Measurements from ENCODE around the gene NACAD. TPM values are rescaled to one million over a fixed set of nuclear protein-coding genes. Genes with fewer than 3 reads are reported as not detected.

Gene NACAD
- total RNA-seq, 6 donors from 2014 or later: 1.0 to 4.3 (median 2.3) TPM

- no peak overlapping the region for H3K27ac ChIP-seq
- H3K4me1 ChIP-seq: peaks cover 0 to 7% (median 0%) of the 10 kb centered on the region in 4 donors
- 100% methylated on average over 1 of the region's 1 CpG for WGBS, 2 donors
- H3K36me3 ChIP-seq: peaks cover 0 to 35% (median 0%) of the 10 kb centered on the region in 4 donors
- TF ChIP-seq POLR2AphosphoS5 (IDR thresholded peaks at IDR 0.05): no peak
- TF ChIP-seq EP300 (IDR thresholded peaks at IDR 0.05): no peak
- TF ChIP-seq POLR2A (IDR thresholded peaks at IDR 0.05): no peak
- TF ChIP-seq CTCF (IDR thresholded peaks at IDR 0.05): no peak
- no peak for DNase-seq
- ATAC-seq (ENCODE audit: low FRiP score in 2 of 2): no peak
- H3K27me3 ChIP-seq: no peaks in the 10 kb centered on the region
- H3K9me3 ChIP-seq: no peaks in the 10 kb centered on the region
- no peak overlapping the region for H3K4me3 ChIP-seq
These were observed 40.0 kb downstream of the NACAD start for GRCh38 chr7:45048748-45049147.

- H3K4me3 ChIP-seq: no peak overlapping the region
- no peaks in the 10 kb centered on the region for H3K9me3 ChIP-seq
- H3K27me3 ChIP-seq: no peaks in the 10 kb centered on the region
- WGBS, 2 donors: 85 to 89% methylated on average over 5 of the region's 5 CpGs
- H3K27ac ChIP-seq: no peak overlapping the region
- no peak for DNase-seq
- TF ChIP-seq POLR2AphosphoS5 (IDR thresholded peaks at IDR 0.05) (no peak), EP300 (IDR thresholded peaks at IDR 0.05) (no peak), POLR2A (IDR thresholded peaks at IDR 0.05) (no peak), CTCF (IDR thresholded peaks at IDR 0.05) (no peak)
- H3K4me1 ChIP-seq: no peaks in the 10 kb centered on the region
- no peak for ATAC-seq (ENCODE audit: low FRiP score in 2 of 2)
- H3K36me3 ChIP-seq: peaks cover 0 to 74% (median 14%) of the 10 kb centered on the region in 4 donors
These were observed 44.4 kb downstream of the NACAD start for GRCh38 chr7:45044338-45044737.

- peaks cover 4 to 55% (median 23%) of the 10 kb centered on the region in 4 donors for H3K36me3 ChIP-seq
These were observed 49.7 kb downstream of the NACAD start for GRCh38 chr7:45039106-45039505.

GRCh38 chr7:45037876-45038275 is 50.9 kb downstream of the NACAD start:
- DNase-seq (peak in 1 of 2 donors; percentile 45), ATAC-seq (ENCODE audit: low FRiP score in 2 of 2) (no peak)
- Histone ChIP-seq H3K4me3 (no peak overlapping the region), H3K9me3 (no peaks in the 10 kb centered on the region), H3K36me3 (peaks cover under 1 to 44% (median 23%) of the 10 kb centered on the region in 4 donors), H3K27ac (no peak overlapping the region), H3K27me3 (no peaks in the 10 kb centered on the region), H3K4me1 (peaks cover 0 to 26% (median 16%) of the 10 kb centered on the region in 4 donors)
- no peak for TF ChIP-seq CTCF (IDR thresholded peaks at IDR 0.05)
- no peak for TF ChIP-seq EP300 (IDR thresholded peaks at IDR 0.05)
- no peak for TF ChIP-seq POLR2AphosphoS5 (IDR thresholded peaks at IDR 0.05)
- no peak for TF ChIP-seq POLR2A (IDR thresholded peaks at IDR 0.05)
- WGBS, 2 donors: 95 to 99% methylated on average over 5 of the region's 5 CpGs

More at GRCh38 chr7:45039106-45039505, 49.7 kb downstream of the NACAD start:
- DNase-seq (no peak), ATAC-seq (ENCODE audit: low FRiP score in 2 of 2) (no peak)
- H3K4me1 ChIP-seq: peaks cover 0 to 18% (median 13%) of the 10 kb centered on the region in 4 donors
- H3K4me3 ChIP-seq: no peak overlapping the region
- TF ChIP-seq EP300 (IDR thresholded peaks at IDR 0.05): no peak
- no peak for TF ChIP-seq CTCF (IDR thresholded peaks at IDR 0.05)
- H3K9me3 ChIP-seq: no peaks in the 10 kb centered on the region
- 89 to 96% methylated on average over 5 of the region's 5 CpGs for WGBS, 2 donors
- no peak overlapping the region for H3K27ac ChIP-seq
- H3K27me3 ChIP-seq: no peaks in the 10 kb centered on the region

- Histone ChIP-seq H3K36me3 (peaks cover 0 to 34% (median 18%) of the 10 kb centered on the region in 4 donors), H3K27ac (no peak overlapping the region), H3K27me3 (no peaks in the 10 kb centered on the region), H3K9me3 (no peaks in the 10 kb centered on the region), H3K4me1 (peaks cover 0 to 26% (median 16%) of the 10 kb centered on the region in 4 donors), H3K4me3 (no peak overlapping the region)
- DNase-seq: no peak
- TF ChIP-seq CTCF (IDR thresholded peaks at IDR 0.05): no peak
- no peak for TF ChIP-seq EP300 (IDR thresholded peaks at IDR 0.05)
- TF ChIP-seq POLR2AphosphoS5 (IDR thresholded peaks at IDR 0.05): no peak
- no peak for TF ChIP-seq POLR2A (IDR thresholded peaks at IDR 0.05)
- no peak for ATAC-seq (ENCODE audit: low FRiP score in 2 of 2)
- WGBS, 2 donors: 60 to 79% methylated on average over 8 of the region's 8 CpGs
These were observed 52.0 kb downstream of the NACAD start for GRCh38 chr7:45036796-45037195.
